T-cell (primary cell): ENCODE results near the gene LRRK1. TPM values are rescaled to one million over a fixed set of nuclear protein-coding genes. Genes with fewer than 3 reads are reported as not detected.

Experiments used
- ATAC-seq, 4 experiments: fragments of 200-7000 bp in 3 of 4; fragments of 150-1000 bp in 1 of 4; cut with Tn5 transposase; replicated peaks in 1 of 4; 1 replicate in 3 of 4; 2 replicates in 1 of 4; pipeline ENCODE4 v1.10.0; 2021; ENCODE audit warnings: moderate library complexity in 3 of 4, mild to moderate bottlenecking in 2 of 4, moderate number of reproducible peaks in 1 of 4
- CTCF ChIA-PET, 2 donors: fragments of 300-600 bp; sonication (Branson Sonifier 250); formaldehyde crosslinking; loops; one replicate each; lab custom pipeline; 2022; ENCODE audit warnings: antibody characterized with exemption in 2 of 2; lab: Charles Lee
- POLR2A ChIA-PET, 2 donors: fragments of 300-600 bp; sonication (Branson Sonifier 250); formaldehyde crosslinking; loops; one replicate each; lab custom pipeline; 2022; ENCODE audit warnings: antibody characterized with exemption in 2 of 2; lab: Charles Lee
- DNase-seq, 35 experiments: peaks; one replicate each; pipeline versions ENCODE4 v3.0.0 to v3.0.0-alpha.2; 2013 to 2023
- H3K27ac ChIP-seq: one replicate; pipeline ENCODE4 v1.5.1; 2013; ENCODE audit warnings: low read length
- H3K27me3 ChIP-seq, 2 experiments: replicated peaks in 1 of 2; 1 replicate in 1 of 2; 2 replicates in 1 of 2; pipeline versions ENCODE4 v1.6.1 to v1.7.0; 2013; ENCODE audit warnings: low read length in 1 of 2, mixed read lengths in 1 of 2; ENCODE audit not compliant: control insufficient read depth in 2 of 2, insufficient read depth in 2 of 2; ENCODE audit errors: extremely low read depth in 1 of 2
- H3K36me3 ChIP-seq, 2 donors: 1 replicate in 1 of 2; 2 replicates in 1 of 2; pipeline versions ENCODE4 v1.6.1 to v1.7.0; 2013; ENCODE audit warnings: low read length in 1 of 2; ENCODE audit not compliant: control insufficient read depth in 2 of 2, insufficient read depth in 1 of 2; ENCODE audit errors: extremely low read depth in 1 of 2
- H3K4me1 ChIP-seq, 2 experiments: 1 replicate in 1 of 2; 2 replicates in 1 of 2; pipeline versions ENCODE4 v1.6.1 to v1.7.0; 2013; ENCODE audit warnings: low read length in 2 of 2, mixed read lengths in 1 of 2; ENCODE audit not compliant: insufficient read depth in 2 of 2, control insufficient read depth in 1 of 2; ENCODE audit errors: extremely low read depth in 1 of 2
- H3K4me3 ChIP-seq, 2 donors: 1 replicate in 1 of 2; 2 replicates in 1 of 2; pipeline versions ENCODE4 v1.5.1 to v1.7.0; 2013; ENCODE audit warnings: mild to moderate bottlenecking in 2 of 2, low read length in 1 of 2, moderate library complexity in 1 of 2; ENCODE audit not compliant: control insufficient read depth in 1 of 2; ENCODE audit errors: extremely low read depth in 1 of 2
- H3K9me3 ChIP-seq: 2 replicates; pipeline ENCODE4 v1.7.0; 2013
- H3K27ac Mint-ChIP-seq, 2 donors: one replicate each; pipeline ENCODE4 v1.8.0; 2020 to 2021; ENCODE audit warnings: mild to moderate bottlenecking in 2 of 2, mixed read lengths in 2 of 2
- H3K27me3 Mint-ChIP-seq, 2 donors: one replicate each; pipeline ENCODE4 v1.8.0; 2021 to 2022; ENCODE audit warnings: mixed read lengths in 2 of 2
- H3K36me3 Mint-ChIP-seq: one replicate; pipeline ENCODE4 v1.8.0; 2021; ENCODE audit warnings: mixed read lengths
- H3K4me1 Mint-ChIP-seq, 3 donors: one replicate each; pipeline ENCODE4 v1.8.0; 2020 to 2022; ENCODE audit warnings: mixed read lengths in 3 of 3, mild to moderate bottlenecking in 1 of 3
- H3K4me3 Mint-ChIP-seq, 3 donors: one replicate each; pipeline ENCODE4 v1.8.0; 2020 to 2022; ENCODE audit warnings: mild to moderate bottlenecking in 3 of 3, mixed read lengths in 3 of 3, moderate library complexity in 3 of 3
- H3K9me3 Mint-ChIP-seq, 3 donors: one replicate each; pipeline ENCODE4 v1.8.0; 2020 to 2022; ENCODE audit warnings: mixed read lengths in 3 of 3
- WGBS: methylation state at CpG from one replicate; pipeline ENCODE4 v1.1.5; 2013; ENCODE audit warnings: missing lambda C conversion rate; ENCODE audit not compliant: insufficient coverage; 5-methylcytosine and 5-hydroxymethylcytosine counted together
- total RNA-seq, 35 experiments: library from RNA in 6 of 35; stranded (reverse) in 6 of 35; fragments of 120-200 nt in 1 of 35; gene quantifications; one replicate each; pipeline versions ENCODE4 v1.2.1 to v1.2.4 and lab custom pipeline; 2013 to 2026

Gene LRRK1
- total RNA-seq, 5 donors from 2014 or later (not counting 1 experiment from before 2014, with no cell fraction given): 1.1 to 2.0 (median 1.7) TPM

- no peaks in the 10 kb centered on the region for H3K4me1 ChIP-seq
- H3K27me3 Mint-ChIP-seq: peaks cover 26 to 31% of the 10 kb centered on the region in 2 donors
- no peaks in the 10 kb centered on the region for H3K36me3 Mint-ChIP-seq
- no peaks in the 10 kb centered on the region for H3K4me1 Mint-ChIP-seq
- H3K4me3 Mint-ChIP-seq: no peak overlapping the region
- ATAC-seq (no peak), DNase-seq (no peak)
- no peaks in the 10 kb centered on the region for H3K9me3 ChIP-seq
- H3K27me3 ChIP-seq: peaks cover 0 to 14% of the 10 kb centered on the region in 2 experiments
- CTCF ChIA-PET: interaction anchor here in 1 of 2 donors (0.6 kb wide), 1 partner anchor 1389 kb away, joined by 3 read pairs; no protein-coding TSS in a partner anchor
- H3K27ac Mint-ChIP-seq: no peak overlapping the region
- H3K27ac ChIP-seq: no peak overlapping the region
- 95% methylated on average over 8 of the region's 8 CpGs for WGBS
- POLR2A ChIA-PET: no interaction called here
- H3K36me3 ChIP-seq: no peaks in the 10 kb centered on the region
- peaks cover 8 to 20% (median 11%) of the 10 kb centered on the region in 3 donors for H3K9me3 Mint-ChIP-seq
- H3K4me3 ChIP-seq: no peak overlapping the region
Measured at GRCh38 chr15:101031213-101031612, 112.1 kb downstream of the LRRK1 start.

GRCh38 chr15:101033801-101034200 lies 114.6 kb downstream of the LRRK1 start:
- H3K27me3 ChIP-seq: peaks cover 0 to 26% of the 10 kb centered on the region in 2 experiments
- H3K4me1 Mint-ChIP-seq: no peaks in the 10 kb centered on the region
- H3K36me3 ChIP-seq: no peaks in the 10 kb centered on the region
- no peaks in the 10 kb centered on the region for H3K9me3 ChIP-seq
- H3K4me3 ChIP-seq: no peak overlapping the region
- no peaks in the 10 kb centered on the region for H3K4me1 ChIP-seq
- ATAC-seq: no peak
- no peak overlapping the region for H3K27ac ChIP-seq
- ChIA-PET POLR2A (no interaction called here), CTCF (no interaction called here)
- DNase-seq: no peak
- no CpG with 5 or more reads among the region's 3 CpGs for WGBS
- no peak overlapping the region for H3K4me3 Mint-ChIP-seq
- no peak overlapping the region for H3K27ac Mint-ChIP-seq
- H3K9me3 Mint-ChIP-seq: peaks cover 11 to 31% (median 12%) of the 10 kb centered on the region in 3 donors
- peaks cover 3% of the 10 kb centered on the region for H3K36me3 Mint-ChIP-seq
- H3K27me3 Mint-ChIP-seq: peaks cover 23 to 35% of the 10 kb centered on the region in 2 donors

- Mint-ChIP-seq H3K4me3 (no peak overlapping the region), H3K36me3 (peaks cover 3% of the 10 kb centered on the region), H3K9me3 (peaks cover 11 to 32% (median 12%) of the 10 kb centered on the region in 3 donors), H3K27ac (no peak overlapping the region), H3K27me3 (peaks cover 24 to 32% of the 10 kb centered on the region in 2 donors), H3K4me1 (no peaks in the 10 kb centered on the region)
- no peak overlapping the region for H3K27ac ChIP-seq
- H3K27me3 ChIP-seq: peaks cover 0 to 14% of the 10 kb centered on the region in 2 experiments
- POLR2A ChIA-PET: no interaction called here
- DNase-seq (no peak), ATAC-seq (no peak)
- CTCF ChIA-PET: no interaction called here
- H3K4me3 ChIP-seq: no peak overlapping the region
- no peaks in the 10 kb centered on the region for H3K36me3 ChIP-seq
- no peaks in the 10 kb centered on the region for H3K4me1 ChIP-seq
- no peaks in the 10 kb centered on the region for H3K9me3 ChIP-seq
Measured at GRCh38 chr15:101035611-101036010, 116.5 kb downstream of the LRRK1 start.

GRCh38 chr15:101036189-101036588 lies 117.0 kb downstream of the LRRK1 start:
- Mint-ChIP-seq H3K4me3 (no peak overlapping the region), H3K36me3 (peaks cover 3% of the 10 kb centered on the region), H3K4me1 (no peaks in the 10 kb centered on the region), H3K27ac (no peak overlapping the region), H3K9me3 (peaks cover 11 to 32% (median 12%) of the 10 kb centered on the region in 3 donors), H3K27me3 (peaks cover 30 to 36% of the 10 kb centered on the region in 2 donors)
- Histone ChIP-seq H3K4me1 (no peaks in the 10 kb centered on the region), H3K27me3 (peaks cover 0 to 14% of the 10 kb centered on the region in 2 experiments), H3K36me3 (no peaks in the 10 kb centered on the region), H3K4me3 (no peak overlapping the region), H3K9me3 (no peaks in the 10 kb centered on the region), H3K27ac (no peak overlapping the region)
- ATAC-seq (no peak), DNase-seq (no peak)
- POLR2A ChIA-PET: no interaction called here
- WGBS: no CpG with 5 or more reads among the region's 1 CpG
- CTCF ChIA-PET: no interaction called here

GRCh38 chr15:101037090-101037830 lies 118.1 kb downstream of the LRRK1 start:
- ATAC-seq: no peak
- no peak overlapping the region for H3K4me3 Mint-ChIP-seq

DNA sequence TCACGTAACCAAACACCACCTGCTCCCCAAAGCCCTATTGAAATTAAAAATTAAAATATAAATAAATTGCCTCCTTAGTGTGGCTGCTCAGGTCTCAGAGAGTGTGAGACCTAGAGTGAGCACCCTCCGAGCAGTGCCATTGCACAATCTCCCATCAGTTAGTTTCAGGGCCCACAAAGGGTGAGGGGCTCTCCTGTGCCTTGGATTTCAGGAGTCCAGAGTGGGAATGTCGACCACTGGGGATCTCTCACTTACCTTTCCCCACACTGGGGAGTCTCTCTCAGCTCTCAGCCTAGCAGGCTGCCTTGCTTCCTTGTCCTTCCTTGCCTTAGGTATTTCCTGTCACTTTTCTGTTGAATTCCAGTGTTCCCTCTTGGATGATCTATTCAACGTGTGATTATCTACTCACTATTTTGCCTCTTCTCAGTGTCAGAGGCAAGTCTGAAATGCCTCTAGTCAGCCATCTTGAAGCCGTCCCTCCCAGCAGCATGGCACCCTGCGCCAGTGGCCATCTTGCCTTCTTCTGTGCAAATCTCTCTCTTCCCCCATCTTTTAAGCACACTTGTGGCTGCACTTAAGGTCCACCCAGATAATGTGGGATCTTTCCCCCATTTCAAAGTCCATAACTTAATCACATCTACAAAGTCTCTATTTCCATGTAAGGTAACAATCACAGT lies 119.3 kb downstream of the LRRK1 start:
- H3K4me1 Mint-ChIP-seq: no peaks in the 10 kb centered on the region
- no peak overlapping the region for H3K4me3 Mint-ChIP-seq
- Histone ChIP-seq H3K36me3 (no peaks in the 10 kb centered on the region), H3K4me3 (no peak overlapping the region), H3K27me3 (peaks cover 0 to 25% of the 10 kb centered on the region in 2 experiments), H3K27ac (no peak overlapping the region), H3K9me3 (no peaks in the 10 kb centered on the region), H3K4me1 (no peaks in the 10 kb centered on the region)
- H3K27me3 Mint-ChIP-seq: peaks cover 35 to 48% of the 10 kb centered on the region in 2 donors
- peak in 1 of 35 experiments; percentile 4 for DNase-seq
- no peak for ATAC-seq
- POLR2A ChIA-PET: no interaction called here
- peaks cover 3% of the 10 kb centered on the region for H3K36me3 Mint-ChIP-seq
- CTCF ChIA-PET: no interaction called here
- H3K27ac Mint-ChIP-seq: no peak overlapping the region
- WGBS: 65% methylated on average over 4 of the region's 6 CpGs
- H3K9me3 Mint-ChIP-seq: peaks cover 11 to 38% (median 14%) of the 10 kb centered on the region in 3 donors

More at GRCh38 chr15:101037090-101037830, 118.1 kb downstream of the LRRK1 start:
- Histone ChIP-seq H3K4me3 (no peak overlapping the region), H3K4me1 (no peaks in the 10 kb centered on the region), H3K27me3 (peaks cover 0 to 16% of the 10 kb centered on the region in 2 experiments), H3K36me3 (no peaks in the 10 kb centered on the region), H3K27ac (no peak overlapping the region), H3K9me3 (no peaks in the 10 kb centered on the region)
- ChIA-PET POLR2A (no interaction called here), CTCF (no interaction called here)
- no peaks in the 10 kb centered on the region for H3K4me1 Mint-ChIP-seq
- peaks cover 11 to 38% (median 14%) of the 10 kb centered on the region in 3 donors for H3K9me3 Mint-ChIP-seq
- peaks cover 3% of the 10 kb centered on the region for H3K36me3 Mint-ChIP-seq
- DNase-seq: peak in 2 of 35 experiments; percentile 3 to 19
- 78% methylated on average over 2 of the region's 3 CpGs for WGBS
- H3K27ac Mint-ChIP-seq: no peak overlapping the region
- H3K27me3 Mint-ChIP-seq: peaks cover 32 to 45% of the 10 kb centered on the region in 2 donors
